AG09309 (cell line): Measurements from ENCODE around the gene PSMG4.

ENCODE experiments used
- DNase-seq: peaks from one replicate; pipeline ENCODE4 v3.0.0-alpha.2; 2010; ENCODE audit warnings: low read depth
- H3K4me3 ChIP-seq: 2 replicates; pipeline ENCODE4 v1.5.1; 2011; ENCODE audit warnings: mild to moderate bottlenecking, low read depth, low read length, moderate library complexity; ENCODE audit not compliant: control insufficient read depth
- TF ChIP-seq, protein P1 (sequence below): IDR thresholded peaks from 2 replicates; pipeline ENCODE4 v1.5.1; 2011; ENCODE audit warnings: mild to moderate bottlenecking, low read depth, low read length, inconsistent platforms; ENCODE audit not compliant: insufficient read depth, control insufficient read depth; ENCODE audit errors: missing control alignments

Gene PSMG4

DNA sequence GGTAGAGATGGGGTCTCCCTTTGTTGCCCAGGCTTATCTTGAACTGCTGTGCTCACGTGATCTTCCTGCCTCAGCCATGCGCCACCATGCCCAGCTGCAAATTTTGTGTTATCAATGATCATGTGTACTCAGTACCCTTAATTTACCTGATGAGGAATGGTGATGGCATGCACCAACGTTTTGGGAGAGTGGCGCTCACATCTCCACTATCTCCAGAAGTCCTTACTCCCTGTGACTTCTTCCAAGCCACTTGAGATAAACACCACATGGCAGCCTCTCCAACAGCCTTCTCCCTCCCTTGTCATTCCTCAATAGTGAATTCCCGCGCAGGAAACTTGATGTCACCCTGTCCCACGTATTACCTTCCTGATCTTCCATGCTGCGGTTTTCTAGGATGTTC is 58.1 kb downstream of the PSMG4 start:
- TF ChIP-seq, protein P1, sequence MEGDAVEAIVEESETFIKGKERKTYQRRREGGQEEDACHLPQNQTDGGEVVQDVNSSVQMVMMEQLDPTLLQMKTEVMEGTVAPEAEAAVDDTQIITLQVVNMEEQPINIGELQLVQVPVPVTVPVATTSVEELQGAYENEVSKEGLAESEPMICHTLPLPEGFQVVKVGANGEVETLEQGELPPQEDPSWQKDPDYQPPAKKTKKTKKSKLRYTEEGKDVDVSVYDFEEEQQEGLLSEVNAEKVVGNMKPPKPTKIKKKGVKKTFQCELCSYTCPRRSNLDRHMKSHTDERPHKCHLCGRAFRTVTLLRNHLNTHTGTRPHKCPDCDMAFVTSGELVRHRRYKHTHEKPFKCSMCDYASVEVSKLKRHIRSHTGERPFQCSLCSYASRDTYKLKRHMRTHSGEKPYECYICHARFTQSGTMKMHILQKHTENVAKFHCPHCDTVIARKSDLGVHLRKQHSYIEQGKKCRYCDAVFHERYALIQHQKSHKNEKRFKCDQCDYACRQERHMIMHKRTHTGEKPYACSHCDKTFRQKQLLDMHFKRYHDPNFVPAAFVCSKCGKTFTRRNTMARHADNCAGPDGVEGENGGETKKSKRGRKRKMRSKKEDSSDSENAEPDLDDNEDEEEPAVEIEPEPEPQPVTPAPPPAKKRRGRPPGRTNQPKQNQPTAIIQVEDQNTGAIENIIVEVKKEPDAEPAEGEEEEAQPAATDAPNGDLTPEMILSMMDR, result no peak
- no peak for DNase-seq
- H3K4me3 ChIP-seq, result no peak overlapping the region
